ENCODE measurements around the gene ADGRF3. TPM values are rescaled to one million over a fixed set of nuclear protein-coding genes. Genes with fewer than 3 reads are reported as not detected.
A peak's percentile ranks its signal among the peaks of the same experiment; 100 is the strongest.

Gene ADGRF3
- 0.47 and 0.53 TPM in 2 replicates for total RNA-seq
- 0.75 TPM for total RNA-seq (2013)
- 1.00 and 1.5 TPM in 2 replicates for polyA plus RNA-seq
- polyA minus RNA-seq, result 0.51 and 2.9 TPM in 2 replicates

- WGBS (ENCODE audit: insufficient coverage), result 0% methylated on average over 11 of the region's 28 CpGs
- H4K20me1 ChIP-seq (ENCODE audit: control insufficient read depth, insufficient read depth, low read length, poor library complexity, severe bottlenecking), result peaks cover 3% of the 10 kb centered on the region
- Mint-ChIP-seq H3K27me3 (no peaks in the 10 kb centered on the region), H3K4me1 (peaks cover 39% of the 10 kb centered on the region), H3K27ac (peak within 1 kb of the TSS; percentile 99), H3K4me3 (peak within 1 kb of the TSS; percentile 100), H3K9me3 (ENCODE audit: insufficient read depth) (no peaks in the 10 kb centered on the region)
- DNase-seq, result peak; percentile 80
- ChIA-PET CTCF (interaction anchor here (1.2 kb wide), 1 partner anchor 231 kb away, joined by 3 read pairs; no protein-coding TSS in a partner anchor), POLR2A (interaction anchor here (1.0 to 2.1 kb wide), 2 partner anchors 17 to 102 kb away, joined by 3 to 9 read pairs; partner anchors contain the start of genes HADHA and HADHB)
- no peaks in the 10 kb centered on the region for H3K9me3 ChIP-seq (ENCODE audit: control extremely low read depth in 1 of 3, control insufficient read depth in 2 of 3, insufficient read depth in 1 of 3, low read length in 2 of 3)
- peak; percentile 2 for ATAC-seq (ENCODE audit: low read depth)
- H3K27ac ChIP-seq (ENCODE audit: low read length in 2 of 2), result peak within 1 kb of the TSS; percentile 83 to 92
- H3K4me2 ChIP-seq (replicated peaks; ENCODE audit: low read depth, low read length, poor library complexity, severe bottlenecking), result peak within 1 kb of the TSS; percentile 88
- peak within 1 kb of the TSS; percentile 84 for H3K9ac ChIP-seq (ENCODE audit: low read length)
- H3K27me3 ChIP-seq (replicated peaks in 1 of 4; ENCODE audit: control extremely low read depth in 1 of 4, control insufficient read depth in 3 of 4, insufficient read depth in 4 of 4, low read length in 3 of 4), result no peaks in the 10 kb centered on the region
- intact Hi-C loops (cut with micrococcal nuclease), result loop anchor here (1.0 to 5.0 kb wide), 4 partner anchors 48 to 1374 kb away; partner anchors contain the start of genes DNAJC27, KIF3C and RAB10
- peak within 1 kb of the TSS; percentile 64 to 95 (median 86) for H3K4me3 ChIP-seq (ENCODE audit: control extremely low read depth in 1 of 5, extremely low read depth in 1 of 5, insufficient read depth in 1 of 5, low read depth in 2 of 5, low read length in 4 of 5)
- no peak for TF ChIP-seq EZH2 (IDR thresholded peaks at IDR 0.05; ENCODE audit: borderline replicate concordance, insufficient read depth, low read depth, low read length, poor library complexity, severe bottlenecking)
- H3K36me3 ChIP-seq (replicated peaks in 1 of 2; ENCODE audit: control extremely low read depth in 1 of 2, control insufficient read depth in 1 of 2, extremely low read depth in 1 of 2, insufficient read depth in 2 of 2, low read length in 1 of 2), result peaks cover under 1 to 2% of the 10 kb centered on the region in 2 experiments
- peaks cover 18 to 20% of the 10 kb centered on the region in 2 donors for H3K4me1 ChIP-seq (ENCODE audit: control insufficient read depth in 2 of 2, insufficient read depth in 2 of 2, low read length in 2 of 2)
- peak within 1 kb of the TSS; percentile 88 for H2AFZ ChIP-seq (ENCODE audit: insufficient read depth, low read depth, low read length, poor library complexity, severe bottlenecking)
- peaks cover 52% of the 10 kb centered on the region for H3K79me2 ChIP-seq (ENCODE audit: control insufficient read depth, insufficient read depth, low read length)
These were observed at the start of gene ADGRF3 for GRCh38 chr2:26346454-26347053. TSS of gene ADGRF3 (minus strand) at chr2:26346789. CDS start at chr2:26346234, 555 bp downstream.

- POLR2A ChIA-PET, result no interaction called here
- H3K36me3 ChIP-seq (replicated peaks in 1 of 2; ENCODE audit: control extremely low read depth in 1 of 2, control insufficient read depth in 1 of 2, extremely low read depth in 1 of 2, insufficient read depth in 2 of 2, low read length in 1 of 2), result peaks cover 4% of the 10 kb centered on the region in 2 experiments
- H3K27me3 ChIP-seq (replicated peaks in 1 of 4; ENCODE audit: control extremely low read depth in 1 of 4, control insufficient read depth in 3 of 4, insufficient read depth in 4 of 4, low read length in 3 of 4), result no peaks in the 10 kb centered on the region
- TF ChIP-seq CTCF (IDR thresholded peaks at IDR 0.05) (no peak), EZH2 (IDR thresholded peaks at IDR 0.05; ENCODE audit: borderline replicate concordance, insufficient read depth, low read depth, low read length, poor library complexity, severe bottlenecking) (no peak)
- 82% methylated on average over 4 of the region's 4 CpGs for WGBS (ENCODE audit: insufficient coverage)
- ATAC-seq (ENCODE audit: low read depth) (no peak), DNase-seq (no peak)
- no peak overlapping the region for H3K9ac ChIP-seq (ENCODE audit: low read length)
- H3K27me3 Mint-ChIP-seq, result no peaks in the 10 kb centered on the region
- H3K27ac Mint-ChIP-seq, result no peak overlapping the region
- no peaks in the 10 kb centered on the region for H3K9me3 Mint-ChIP-seq (ENCODE audit: insufficient read depth)
- H3K27ac ChIP-seq (ENCODE audit: low read length in 2 of 2), result no peak overlapping the region
- no peaks in the 10 kb centered on the region for H3K79me2 ChIP-seq (ENCODE audit: control insufficient read depth, insufficient read depth, low read length)
- H3K9me3 ChIP-seq (ENCODE audit: control extremely low read depth in 1 of 3, control insufficient read depth in 2 of 3, insufficient read depth in 1 of 3, low read length in 2 of 3), result no peaks in the 10 kb centered on the region
- H3K4me1 ChIP-seq (ENCODE audit: control insufficient read depth in 2 of 2, insufficient read depth in 2 of 2, low read length in 2 of 2), result no peaks in the 10 kb centered on the region
- H3K4me1 Mint-ChIP-seq, result no peaks in the 10 kb centered on the region
- no peak overlapping the region for H3K4me2 ChIP-seq (replicated peaks; ENCODE audit: low read depth, low read length, poor library complexity, severe bottlenecking)
- intact Hi-C loops (cut with micrococcal nuclease), result no loop called here
- H3K4me3 Mint-ChIP-seq, result no peak overlapping the region
- CTCF ChIA-PET, result no interaction called here
- no peak overlapping the region for H3K4me3 ChIP-seq (ENCODE audit: control extremely low read depth in 1 of 5, extremely low read depth in 1 of 5, insufficient read depth in 1 of 5, low read depth in 2 of 5, low read length in 4 of 5)
- H4K20me1 ChIP-seq (ENCODE audit: control insufficient read depth, insufficient read depth, low read length, poor library complexity, severe bottlenecking), result no peaks in the 10 kb centered on the region
- H2AFZ ChIP-seq (ENCODE audit: insufficient read depth, low read depth, low read length, poor library complexity, severe bottlenecking), result no peak overlapping the region
These were observed 48.8 kb upstream of the ADGRF3 start for GRCh38 chr2:26395394-26395793.
